GM19397 (cell line): ENCODE data around the gene PNPLA4.

Experiments used
- ATAC-seq: cut with Tn5 transposase; IDR thresholded peaks from one replicate; pipeline ENCODE4 v1.9.1; 2021; ENCODE audit warnings: mild to moderate bottlenecking, moderate library complexity; ENCODE audit not compliant: unreplicated experiment

The PNPLA4 gene

DNA sequence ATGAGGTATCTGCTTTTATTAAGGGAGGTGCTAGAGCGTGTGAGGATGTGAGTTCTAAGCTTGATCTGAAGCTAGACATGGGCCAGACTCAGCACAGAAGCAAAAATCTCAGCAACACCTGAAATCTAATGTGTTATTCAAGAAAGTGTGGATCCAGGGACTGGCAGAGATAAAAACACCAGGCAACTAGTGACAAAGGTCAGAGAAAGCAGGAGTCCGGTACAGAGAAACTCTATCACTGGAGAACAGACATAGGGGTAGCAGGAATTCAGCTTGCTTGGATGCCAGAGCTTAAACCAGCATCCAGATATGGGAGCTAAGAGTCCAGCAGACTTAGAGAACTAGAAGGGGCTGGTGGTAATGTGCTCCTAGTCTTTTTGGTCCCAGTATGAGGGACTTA, 50.3 kb downstream of the PNPLA4 start:
- no peak for ATAC-seq

DNA sequence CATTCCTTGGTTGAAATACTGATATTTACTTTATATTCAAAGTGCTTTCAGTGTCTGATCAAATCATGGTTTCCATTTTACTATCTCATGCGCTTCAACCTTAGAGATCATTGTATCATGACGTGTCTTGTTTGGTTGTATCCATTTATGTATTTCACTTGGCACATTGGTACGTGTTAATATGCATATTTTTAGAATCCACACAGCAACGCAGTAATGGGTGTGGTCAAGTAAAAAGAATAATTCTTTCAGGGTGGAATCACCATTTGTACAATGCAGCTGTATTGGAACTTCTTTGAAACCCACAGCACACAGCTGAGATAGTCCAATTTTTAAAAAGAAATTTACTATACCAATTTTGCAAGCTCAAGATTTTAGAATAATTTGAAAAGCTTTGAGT, 55.2 kb downstream of the PNPLA4 start:
- no peak for ATAC-seq

DNA sequence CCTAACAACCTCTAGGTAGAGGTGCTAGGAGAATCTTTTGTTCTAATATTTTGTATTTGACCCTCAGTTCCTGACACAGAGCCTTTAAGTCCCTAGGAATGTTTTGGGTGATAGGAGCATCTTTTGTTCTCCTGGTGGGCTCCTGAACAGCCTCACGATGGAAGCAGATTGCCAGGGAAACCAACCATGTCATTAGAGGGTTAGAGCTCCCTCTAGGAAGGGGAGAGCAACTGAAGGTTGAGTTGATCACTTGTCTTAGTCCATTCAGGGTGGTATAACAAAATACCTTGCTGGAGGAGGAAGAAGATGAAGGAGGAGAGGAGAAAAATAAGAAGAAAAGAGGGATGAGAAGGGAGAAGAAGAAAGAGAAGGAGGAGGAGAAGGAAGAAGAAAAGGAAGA, 75.0 kb downstream of the PNPLA4 start:
- no peak for ATAC-seq
